Amniotic epithelial cell (primary cell): ENCODE results near the gene SUN3.
"Not testable (repeated sequence)": the region's sequence is repeated elsewhere in the genome, so short reads cannot be mapped to it uniquely, and the experiment has no call there.

Experiments used
- DNase-seq: peaks from one replicate; pipeline ENCODE4 v3.0.0-alpha.2; 2010; ENCODE audit warnings: low read depth

Gene SUN3

GRCh38 chr7:48025624-48026023 is 3.3 kb downstream of the SUN3 start:
- peak; percentile 20 for DNase-seq

- no peak for DNase-seq
These were observed 11.2 kb downstream of the SUN3 start for GRCh38 chr7:48017674-48018073.

- no peak for DNase-seq
These were observed 12.3 kb downstream of the SUN3 start for GRCh38 chr7:48016641-48017040.

- no peak for DNase-seq
These were observed 17.0 kb downstream of the SUN3 start for GRCh38 chr7:48011951-48012350.

GRCh38 chr7:48011323-48011722 is 17.6 kb downstream of the SUN3 start:
- DNase-seq, result no peak

- no peak for DNase-seq
These were observed 19.0 kb downstream of the SUN3 start for GRCh38 chr7:48009954-48010353.

GRCh38 chr7:48009257-48009656 is 19.6 kb downstream of the SUN3 start:
- no peak for DNase-seq

- no peak for DNase-seq
These were observed 22.0 kb downstream of the SUN3 start for GRCh38 chr7:48006866-48007265.

- no peak for DNase-seq
These were observed 24.3 kb downstream of the SUN3 start for GRCh38 chr7:48004638-48005037.

- no peak for DNase-seq
These were observed 24.9 kb downstream of the SUN3 start for GRCh38 chr7:48004032-48004431.

- DNase-seq, result peak; percentile 12
These were observed 28.7 kb downstream of the SUN3 start for GRCh38 chr7:48000164-48000563.

- no peak for DNase-seq
These were observed 29.5 kb downstream of the SUN3 start for GRCh38 chr7:47999413-47999812.

GRCh38 chr7:47992446-47992845 is 36.5 kb downstream of the SUN3 start:
- DNase-seq, result no peak

GRCh38 chr7:47991741-47992311 is 37.1 kb downstream of the SUN3 start:
- DNase-seq, result peak; percentile 63

GRCh38 chr7:47991270-47991669 is 37.6 kb downstream of the SUN3 start:
- DNase-seq, result no peak

- DNase-seq, result no peak
These were observed 38.3 kb downstream of the SUN3 start for GRCh38 chr7:47990592-47990991.

GRCh38 chr7:47989607-47990400 is 39.1 kb downstream of the SUN3 start:
- peak; percentile 22 for DNase-seq

- peak; percentile 19 for DNase-seq
These were observed 40.2 kb downstream of the SUN3 start for GRCh38 chr7:47988496-47989386.

GRCh38 chr7:47982610-47983009 is 46.3 kb downstream of the SUN3 start:
- DNase-seq, result no peak

- not testable (repeated sequence) for DNase-seq
These were observed 48.3 kb downstream of the SUN3 start for GRCh38 chr7:47980648-47981047.

GRCh38 chr7:47979832-47980181 is 49.1 kb downstream of the SUN3 start:
- no peak for DNase-seq

- DNase-seq, result peak; percentile 84
These were observed 49.6 kb downstream of the SUN3 start, which contains the start of gene HUS1 for GRCh38 chr7:47979145-47979831. TSS of gene HUS1 (minus strand) at chr7:47979615. CDS start at chr7:47979519, 96 bp downstream.
